ACC112 (cell line): Measurements from ENCODE around the gene XCR1.

Source experiments
- H2AFZ ChIP-seq: fragments of 200-600 bp; sonication (generic); one replicate; pipeline ENCODE4 v1.6.0; 2017; ENCODE audit warnings: antibody characterized with exemption, low read length; ENCODE audit not compliant: unreplicated experiment
- H3K27ac ChIP-seq: fragments of 200-600 bp; sonication (generic); 2 replicates; pipeline ENCODE4 v1.5.1; 2014; ENCODE audit warnings: low read depth, mild to moderate bottlenecking, antibody characterized with exemption, low read length, moderate library complexity
- H3K27me3 ChIP-seq: fragments of 200-600 bp; sonication (generic); 2 replicates; pipeline ENCODE4 v1.6.1; 2014; ENCODE audit warnings: mild to moderate bottlenecking, antibody characterized with exemption, low read length, moderate library complexity, mixed read lengths; ENCODE audit not compliant: insufficient read depth
- H3K36me3 ChIP-seq: fragments of 200-600 bp; sonication (generic); 2 replicates; pipeline ENCODE4 v1.6.1; 2016; ENCODE audit warnings: mild to moderate bottlenecking, antibody characterized with exemption, low read length, moderate library complexity, mixed read lengths; ENCODE audit not compliant: insufficient read depth
- H3K4me1 ChIP-seq: fragments of 200-600 bp; sonication (generic); one replicate; pipeline ENCODE4 v1.6.1; 2016; ENCODE audit warnings: low read length, mixed read lengths; ENCODE audit not compliant: insufficient read depth, unreplicated experiment, control insufficient read depth
- H3K4me3 ChIP-seq: fragments of 200-600 bp; sonication (generic); 2 replicates; pipeline ENCODE4 v1.5.1; 2014; ENCODE audit warnings: mild to moderate bottlenecking, low read depth, low read length
- H3K79me2 ChIP-seq: fragments of 200-600 bp; sonication (generic); one replicate; pipeline ENCODE4 v1.6.0; 2016; ENCODE audit warnings: low read length; ENCODE audit not compliant: control insufficient read depth, unreplicated experiment, insufficient read depth

XCR1 gene

DNA sequence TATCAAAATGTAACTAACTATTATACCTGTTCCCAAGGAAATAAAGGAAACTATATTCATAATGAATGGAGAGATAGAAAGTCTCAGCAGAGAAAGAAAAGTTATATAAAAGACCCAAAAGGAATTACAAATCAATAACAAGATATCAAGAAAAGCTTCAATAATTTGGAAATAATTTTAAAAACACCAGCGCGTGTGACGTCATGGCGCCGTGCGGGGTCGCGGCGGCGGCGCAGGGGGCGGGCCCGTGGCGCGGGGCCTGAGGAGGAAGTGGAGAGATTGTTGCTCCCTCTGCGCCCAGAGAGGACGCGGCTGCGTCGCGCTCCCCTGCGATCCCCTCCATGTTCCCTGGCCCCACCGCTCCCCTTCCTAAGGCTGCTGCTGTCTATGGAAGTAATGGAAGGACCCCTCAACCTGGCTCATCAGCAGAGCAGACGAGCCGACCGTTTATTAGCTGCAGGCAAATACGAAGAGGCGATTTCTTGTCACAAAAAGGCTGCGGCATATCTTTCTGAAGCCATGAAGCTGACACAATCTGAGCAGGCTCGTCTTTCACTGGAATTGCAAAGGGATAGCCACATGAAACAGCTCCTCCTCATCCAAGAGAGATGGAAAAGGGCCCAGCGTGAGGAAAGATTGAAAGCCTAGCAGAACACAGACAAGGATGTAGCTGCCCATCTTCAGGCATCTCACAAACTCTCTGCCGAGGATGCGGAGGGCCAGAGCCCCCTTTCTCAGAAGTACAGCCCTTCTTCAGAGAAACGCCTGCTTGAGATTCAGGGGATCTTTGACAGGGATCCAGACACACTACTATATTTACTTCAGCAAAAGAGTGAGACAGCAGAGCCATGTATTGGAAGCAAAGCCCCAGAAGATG is 4.1 kb downstream of the XCR1 start:
- no peaks in the 10 kb centered on the region for H3K4me1 ChIP-seq
- no peak overlapping the region for H3K27ac ChIP-seq
- H2AFZ ChIP-seq = no peak overlapping the region
- H3K27me3 ChIP-seq = no peaks in the 10 kb centered on the region
- H3K4me3 ChIP-seq = no peak overlapping the region
- no peaks in the 10 kb centered on the region for H3K36me3 ChIP-seq
- no peaks in the 10 kb centered on the region for H3K79me2 ChIP-seq

DNA sequence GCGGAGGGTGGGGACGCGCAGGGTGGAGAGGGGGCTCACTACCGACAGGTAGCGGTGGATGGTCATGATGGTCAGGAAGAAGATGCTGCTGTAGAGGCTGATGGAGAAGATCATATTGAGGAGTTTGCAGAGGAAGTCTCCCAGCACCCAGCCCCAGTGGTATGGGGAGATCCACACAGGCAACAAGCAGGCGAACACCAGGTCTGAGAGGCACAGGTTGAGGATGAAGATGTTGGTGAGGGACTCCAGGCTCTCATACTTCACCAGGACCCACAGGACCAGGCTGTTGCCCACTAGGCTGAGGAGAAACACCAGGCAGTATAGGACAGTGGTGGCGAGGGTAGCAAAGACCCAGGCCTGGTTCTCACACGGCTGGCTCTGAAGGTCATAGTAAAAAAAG is 5.8 kb downstream of the XCR1 start:
- no peaks in the 10 kb centered on the region for H3K79me2 ChIP-seq
- H3K4me3 ChIP-seq = no peak overlapping the region
- H3K4me1 ChIP-seq = no peaks in the 10 kb centered on the region
- H3K27ac ChIP-seq = no peak overlapping the region
- no peaks in the 10 kb centered on the region for H3K27me3 ChIP-seq
- H2AFZ ChIP-seq = no peak overlapping the region
- H3K36me3 ChIP-seq = no peaks in the 10 kb centered on the region

DNA sequence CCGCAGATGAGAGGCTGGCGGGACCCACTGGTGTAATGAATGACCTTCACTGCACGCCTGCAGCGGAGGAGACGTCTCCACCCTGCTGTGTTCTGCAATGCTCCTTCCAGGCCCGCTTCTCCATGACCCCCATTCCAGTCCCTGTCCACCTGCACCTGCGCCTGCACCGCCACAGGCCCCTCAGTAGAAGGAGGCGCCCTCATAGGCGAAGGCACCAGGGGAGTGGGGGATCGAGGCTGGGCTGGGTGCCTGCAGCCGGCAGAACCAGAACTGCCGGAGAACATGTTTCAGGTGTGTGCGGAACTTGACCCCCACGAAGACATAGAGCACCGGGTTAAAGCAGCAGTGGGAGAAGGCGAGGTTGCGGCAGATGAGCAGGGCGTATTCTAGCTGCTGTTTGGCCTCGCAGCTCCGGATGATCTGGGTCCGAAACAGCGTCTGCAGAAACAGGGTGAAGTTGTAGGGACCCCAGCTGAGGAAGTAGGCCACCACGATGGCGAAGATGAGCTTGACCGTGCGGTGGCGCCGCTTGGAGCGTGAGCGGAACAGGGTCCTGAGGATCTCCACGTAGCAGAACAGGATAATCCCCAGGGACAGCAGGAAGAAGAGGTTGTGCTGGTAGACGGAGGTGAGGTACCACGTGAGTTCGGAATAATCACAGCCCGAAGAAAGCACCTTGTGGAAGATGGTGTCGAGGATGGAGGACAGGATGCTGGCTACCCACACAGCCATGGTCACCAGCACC is 6.3 kb downstream of the XCR1 start:
- no peaks in the 10 kb centered on the region for H3K79me2 ChIP-seq
- no peaks in the 10 kb centered on the region for H3K4me1 ChIP-seq
- no peak overlapping the region for H3K4me3 ChIP-seq
- H3K27ac ChIP-seq = no peak overlapping the region
- H2AFZ ChIP-seq = no peak overlapping the region
- H3K36me3 ChIP-seq = no peaks in the 10 kb centered on the region
- no peaks in the 10 kb centered on the region for H3K27me3 ChIP-seq

DNA sequence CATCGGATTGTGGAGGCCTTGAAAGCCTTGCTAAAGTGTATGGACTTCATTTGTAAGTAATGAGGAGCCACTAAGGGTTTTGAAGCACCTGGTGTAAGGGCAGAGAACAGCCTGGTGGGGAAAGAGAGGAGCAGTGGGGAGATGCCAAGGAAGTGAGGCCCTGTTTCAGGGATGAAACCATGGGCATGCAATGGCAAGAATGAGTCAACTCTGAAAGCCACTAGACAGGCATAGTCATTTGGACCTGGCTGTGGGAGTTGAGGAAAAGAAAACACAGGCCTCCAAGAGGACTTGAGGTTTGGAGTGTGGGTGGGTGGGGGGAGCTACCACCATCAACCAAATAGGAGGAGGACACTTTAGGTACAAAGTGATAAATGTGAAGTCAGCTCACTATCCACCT is 7.6 kb downstream of the XCR1 start:
- no peaks in the 10 kb centered on the region for H3K27me3 ChIP-seq
- no peaks in the 10 kb centered on the region for H3K36me3 ChIP-seq
- H3K4me1 ChIP-seq = no peaks in the 10 kb centered on the region
- H2AFZ ChIP-seq = no peak overlapping the region
- no peaks in the 10 kb centered on the region for H3K79me2 ChIP-seq
- no peak overlapping the region for H3K27ac ChIP-seq
- no peak overlapping the region for H3K4me3 ChIP-seq

DNA sequence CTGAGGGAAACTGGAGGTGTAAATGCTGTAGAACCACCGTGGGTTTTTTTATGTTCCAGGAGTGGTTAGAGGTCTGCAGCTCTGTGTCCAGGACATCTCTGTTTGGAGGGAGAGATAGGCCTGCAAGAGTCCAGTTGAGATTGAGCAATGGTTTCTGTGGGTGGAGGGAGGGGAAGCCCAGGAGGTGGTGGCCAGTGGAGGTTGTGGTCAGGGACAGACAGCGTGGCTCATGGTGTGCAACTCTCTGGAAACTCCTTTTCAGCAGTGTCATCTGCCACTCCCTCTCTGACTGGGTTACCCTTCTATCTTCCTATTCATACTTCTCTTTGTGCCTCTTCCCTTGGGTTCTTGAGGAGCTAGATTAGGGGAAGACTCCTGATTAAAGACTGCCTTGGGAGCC is 9.6 kb downstream of the XCR1 start:
- Histone ChIP-seq H3K79me2 (no peaks in the 10 kb centered on the region), H3K36me3 (no peaks in the 10 kb centered on the region), H3K27ac (no peak overlapping the region), H3K4me1 (no peaks in the 10 kb centered on the region), H3K27me3 (peaks cover 3% of the 10 kb centered on the region; the same call in 1 of the 2 replicates), H3K4me3 (no peak overlapping the region), H2AFZ (no peak overlapping the region)

DNA sequence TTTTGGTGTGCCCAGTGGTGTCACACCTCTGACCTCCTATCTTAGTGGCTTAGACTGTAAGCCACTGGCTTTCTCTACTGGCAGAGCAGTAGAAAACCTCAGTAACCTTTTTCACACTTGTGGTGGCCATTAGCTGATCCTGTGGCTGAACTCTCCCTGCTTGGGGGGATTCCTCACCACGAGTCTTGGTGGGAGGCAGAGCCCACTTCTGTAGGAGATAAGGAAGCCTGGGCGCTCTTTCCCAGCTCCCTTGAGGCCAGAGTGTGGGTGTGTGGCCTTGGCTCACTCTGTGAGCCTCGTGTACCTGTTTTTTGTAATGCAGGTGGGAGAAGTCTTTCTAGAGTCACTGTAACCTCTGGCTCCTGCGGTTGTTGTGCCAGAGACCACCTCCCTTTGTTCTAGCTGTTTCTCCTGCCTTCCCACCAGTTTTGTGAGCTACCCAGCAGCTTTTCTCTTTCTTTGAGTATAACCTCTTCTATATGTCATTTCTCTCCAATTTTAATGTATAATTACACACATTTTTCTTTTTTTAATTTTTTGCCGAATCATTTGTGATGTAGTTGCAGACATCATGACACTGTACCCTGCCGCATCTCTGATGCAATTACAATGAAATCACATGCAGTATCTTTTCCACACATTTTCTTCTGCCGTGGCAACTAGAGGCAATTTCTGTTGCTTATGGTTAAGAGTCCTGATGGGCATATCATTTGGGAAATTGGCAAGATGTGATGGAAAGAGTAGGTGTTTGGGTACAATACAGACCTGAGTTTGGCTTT is 13.8 kb downstream of the XCR1 start:
- H3K27me3 ChIP-seq = peaks cover 3% of the 10 kb centered on the region; the same call in 1 of the 2 replicates
- no peaks in the 10 kb centered on the region for H3K4me1 ChIP-seq
- H3K4me3 ChIP-seq = no peak overlapping the region
- no peak overlapping the region for H3K27ac ChIP-seq
- H3K36me3 ChIP-seq = no peaks in the 10 kb centered on the region
- no peaks in the 10 kb centered on the region for H3K79me2 ChIP-seq
- no peak overlapping the region for H2AFZ ChIP-seq

DNA sequence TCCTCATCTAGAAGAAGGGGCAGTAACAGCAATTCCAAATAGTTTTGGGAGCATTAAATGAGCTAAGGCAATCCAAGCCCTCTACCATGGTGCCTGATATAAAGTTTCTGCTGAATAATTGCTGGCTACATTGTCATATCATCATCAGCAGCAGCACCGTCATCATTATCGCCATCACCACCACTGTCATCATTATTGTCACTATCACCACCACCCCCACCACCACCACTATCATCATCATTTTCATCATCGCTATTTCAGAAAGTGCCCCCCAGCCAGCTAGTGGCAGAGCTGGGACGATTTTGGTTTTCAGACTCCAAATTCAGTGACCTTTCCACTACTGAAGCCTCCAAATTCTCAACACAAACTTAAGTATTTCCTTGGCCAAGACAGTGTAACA is 15.0 kb downstream of the XCR1 start:
- H3K27me3 ChIP-seq = peaks cover 3% of the 10 kb centered on the region; the same call in 1 of the 2 replicates
- H3K27ac ChIP-seq = no peak overlapping the region
- H3K4me3 ChIP-seq = no peak overlapping the region
- no peak overlapping the region for H2AFZ ChIP-seq
- no peaks in the 10 kb centered on the region for H3K79me2 ChIP-seq
- no peaks in the 10 kb centered on the region for H3K36me3 ChIP-seq
- H3K4me1 ChIP-seq = peaks cover 3% of the 10 kb centered on the region

DNA sequence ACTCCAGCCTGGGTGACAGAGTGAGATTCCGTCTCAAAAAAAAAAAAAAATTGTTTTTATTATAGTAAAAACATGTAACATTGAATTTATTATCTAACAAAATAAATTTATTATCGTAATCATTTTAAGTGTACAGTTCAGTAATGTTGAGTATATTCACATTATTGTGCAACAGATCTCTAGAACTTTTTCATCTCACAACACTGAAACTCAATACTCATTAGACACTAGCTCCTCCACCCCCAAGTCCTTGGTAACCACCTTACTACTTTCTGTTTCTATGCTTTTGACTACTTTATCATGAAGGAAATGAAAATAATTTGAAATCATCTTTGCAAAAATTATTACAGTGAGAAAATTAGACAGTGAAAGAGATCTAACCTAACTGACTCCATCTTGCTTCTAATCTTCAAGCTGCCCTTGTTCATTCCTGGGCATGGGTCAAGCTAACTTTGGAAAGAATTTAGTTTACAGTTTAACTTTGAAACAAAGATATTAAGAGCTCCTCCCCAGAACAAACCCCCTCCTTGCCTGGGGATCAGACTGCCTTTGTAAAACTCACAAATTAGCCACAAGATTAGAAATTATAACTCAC is 16.7 kb downstream of the XCR1 start:
- no peaks in the 10 kb centered on the region for H3K79me2 ChIP-seq
- peaks cover 18% of the 10 kb centered on the region for H3K4me1 ChIP-seq
- H2AFZ ChIP-seq = no peak overlapping the region

DNA sequence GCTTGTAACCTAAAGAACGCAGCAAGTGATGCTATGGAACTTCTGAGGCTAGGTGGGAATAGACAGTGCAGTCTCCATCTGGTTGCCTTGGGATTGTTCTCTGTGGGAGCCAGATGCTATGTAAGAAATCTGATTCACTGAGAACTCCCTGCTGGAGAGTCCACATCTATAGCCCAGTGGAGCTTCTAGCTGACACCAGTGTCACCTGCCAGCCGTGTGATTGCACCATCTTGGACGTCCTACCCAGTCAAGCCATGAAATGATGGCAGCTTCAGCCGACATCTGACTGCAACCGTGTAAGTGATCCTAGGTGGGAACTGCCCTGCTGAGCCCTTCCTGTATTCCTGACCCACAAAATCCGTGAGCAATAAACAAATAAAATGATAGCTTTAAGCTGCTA is 19.2 kb downstream of the XCR1 start:
- Histone ChIP-seq H3K4me3 (no peak overlapping the region), H3K27ac (no peak overlapping the region), H2AFZ (no peak overlapping the region), H3K36me3 (no peaks in the 10 kb centered on the region), H3K27me3 (no peaks in the 10 kb centered on the region; the same call in 1 of the 2 replicates), H3K79me2 (no peaks in the 10 kb centered on the region), H3K4me1 (peaks cover 18% of the 10 kb centered on the region)

More for the DNA sequence above, 16.7 kb downstream of the XCR1 start:
- Histone ChIP-seq H3K4me3 (no peak overlapping the region), H3K27ac (no peak overlapping the region), H3K27me3 (peaks cover 3% of the 10 kb centered on the region; the same call in 1 of the 2 replicates), H3K36me3 (no peaks in the 10 kb centered on the region)

DNA sequence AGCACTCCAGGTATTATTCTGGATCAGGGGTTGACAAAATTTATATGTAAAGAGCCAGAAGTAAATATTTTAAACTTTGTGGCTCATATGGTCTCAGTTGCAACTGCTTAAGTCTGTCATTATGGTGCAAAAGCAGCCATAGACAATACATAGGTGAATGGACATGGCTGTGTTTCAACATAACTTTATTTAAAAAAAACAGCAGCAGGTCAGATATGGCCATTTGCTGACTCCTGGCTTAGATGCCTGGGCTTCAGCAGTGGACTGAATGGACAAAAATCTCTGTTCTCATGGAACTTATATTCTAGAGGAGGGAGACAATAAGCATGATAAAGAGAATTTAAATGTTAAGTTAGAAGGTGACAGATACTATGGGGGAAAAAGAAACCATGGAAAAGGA is 20.0 kb downstream of the XCR1 start:
- no peak overlapping the region for H2AFZ ChIP-seq
- H3K27me3 ChIP-seq = no peaks in the 10 kb centered on the region; the same call in 1 of the 2 replicates
- peaks cover 18% of the 10 kb centered on the region for H3K4me1 ChIP-seq
- H3K36me3 ChIP-seq = no peaks in the 10 kb centered on the region
- H3K27ac ChIP-seq = peak overlapping the region; percentile 64
- no peaks in the 10 kb centered on the region for H3K79me2 ChIP-seq
- no peak overlapping the region for H3K4me3 ChIP-seq
